HG03045 (cell line): ENCODE measurements around the gene IFNGR1.

Experiments
- ATAC-seq: cut with Tn5 transposase; IDR thresholded peaks from one replicate; pipeline ENCODE4 v1.9.1; 2021; ENCODE audit warnings: mild to moderate bottlenecking, moderate library complexity; ENCODE audit not compliant: unreplicated experiment

The IFNGR1 gene

GRCh38 chr6:137156650-137157049 is 62.5 kb downstream of the IFNGR1 start:
- no peak for ATAC-seq

- ATAC-seq: no peak
Observed at GRCh38 chr6:137155830-137156229, 63.4 kb downstream of the IFNGR1 start.

GRCh38 chr6:137150072-137150471 is 69.1 kb downstream of the IFNGR1 start:
- no peak for ATAC-seq

GRCh38 chr6:137149035-137149393 is 70.2 kb downstream of the IFNGR1 start:
- ATAC-seq: no peak

- no peak for ATAC-seq
Observed at GRCh38 chr6:137148306-137149034, 70.7 kb downstream of the IFNGR1 start.
